ENCODE data around the gene THADA.

Gene THADA

DNA sequence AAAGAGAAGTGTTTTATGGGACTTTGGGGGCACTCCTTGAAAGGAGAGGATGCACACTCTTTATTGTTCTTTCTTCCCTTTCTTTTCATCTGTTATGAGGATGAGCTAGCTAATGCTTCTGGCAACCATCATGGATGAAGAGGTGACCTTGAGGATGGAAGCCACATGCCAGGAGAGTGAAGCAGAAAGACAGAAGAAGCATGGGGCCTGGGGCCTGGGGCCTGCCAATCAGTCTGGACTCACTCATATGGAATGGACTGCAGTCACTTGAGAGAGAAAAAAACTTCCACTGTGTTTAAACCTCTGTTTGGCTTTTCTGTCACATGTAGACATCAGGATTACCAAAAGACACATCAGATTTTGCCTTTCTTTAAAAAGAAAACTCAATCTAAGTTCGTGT lies 333.6 kb downstream of the THADA start:
- TF ChIP-seq, protein P1, sequence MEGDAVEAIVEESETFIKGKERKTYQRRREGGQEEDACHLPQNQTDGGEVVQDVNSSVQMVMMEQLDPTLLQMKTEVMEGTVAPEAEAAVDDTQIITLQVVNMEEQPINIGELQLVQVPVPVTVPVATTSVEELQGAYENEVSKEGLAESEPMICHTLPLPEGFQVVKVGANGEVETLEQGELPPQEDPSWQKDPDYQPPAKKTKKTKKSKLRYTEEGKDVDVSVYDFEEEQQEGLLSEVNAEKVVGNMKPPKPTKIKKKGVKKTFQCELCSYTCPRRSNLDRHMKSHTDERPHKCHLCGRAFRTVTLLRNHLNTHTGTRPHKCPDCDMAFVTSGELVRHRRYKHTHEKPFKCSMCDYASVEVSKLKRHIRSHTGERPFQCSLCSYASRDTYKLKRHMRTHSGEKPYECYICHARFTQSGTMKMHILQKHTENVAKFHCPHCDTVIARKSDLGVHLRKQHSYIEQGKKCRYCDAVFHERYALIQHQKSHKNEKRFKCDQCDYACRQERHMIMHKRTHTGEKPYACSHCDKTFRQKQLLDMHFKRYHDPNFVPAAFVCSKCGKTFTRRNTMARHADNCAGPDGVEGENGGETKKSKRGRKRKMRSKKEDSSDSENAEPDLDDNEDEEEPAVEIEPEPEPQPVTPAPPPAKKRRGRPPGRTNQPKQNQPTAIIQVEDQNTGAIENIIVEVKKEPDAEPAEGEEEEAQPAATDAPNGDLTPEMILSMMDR (IDR thresholded peaks at IDR 0.05; ENCODE audit: low read depth, low read length), result no peak
- H3K4me3 ChIP-seq (ENCODE audit: low read depth, low read length), result no peak overlapping the region

DNA sequence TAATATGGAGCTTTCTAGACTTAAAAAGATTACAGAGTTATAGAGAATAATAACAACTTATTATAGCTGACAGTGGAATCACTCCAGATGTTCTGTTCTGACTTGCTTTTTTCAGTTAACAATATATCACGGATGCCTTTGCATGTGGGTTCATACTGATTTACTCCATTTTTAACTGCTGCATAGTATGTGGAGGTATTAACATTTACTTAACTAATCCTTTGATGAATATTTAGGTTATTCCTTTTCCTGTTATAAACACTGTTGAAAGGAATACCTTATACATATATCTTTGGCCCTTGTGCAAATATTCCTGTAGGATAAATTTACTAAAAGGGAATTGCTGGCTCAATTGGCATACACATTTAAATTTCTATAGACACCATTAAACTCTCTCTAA lies 336.3 kb downstream of the THADA start:
- TF ChIP-seq, protein P1 (IDR thresholded peaks at IDR 0.05; ENCODE audit: low read depth, low read length), result no peak

DNA sequence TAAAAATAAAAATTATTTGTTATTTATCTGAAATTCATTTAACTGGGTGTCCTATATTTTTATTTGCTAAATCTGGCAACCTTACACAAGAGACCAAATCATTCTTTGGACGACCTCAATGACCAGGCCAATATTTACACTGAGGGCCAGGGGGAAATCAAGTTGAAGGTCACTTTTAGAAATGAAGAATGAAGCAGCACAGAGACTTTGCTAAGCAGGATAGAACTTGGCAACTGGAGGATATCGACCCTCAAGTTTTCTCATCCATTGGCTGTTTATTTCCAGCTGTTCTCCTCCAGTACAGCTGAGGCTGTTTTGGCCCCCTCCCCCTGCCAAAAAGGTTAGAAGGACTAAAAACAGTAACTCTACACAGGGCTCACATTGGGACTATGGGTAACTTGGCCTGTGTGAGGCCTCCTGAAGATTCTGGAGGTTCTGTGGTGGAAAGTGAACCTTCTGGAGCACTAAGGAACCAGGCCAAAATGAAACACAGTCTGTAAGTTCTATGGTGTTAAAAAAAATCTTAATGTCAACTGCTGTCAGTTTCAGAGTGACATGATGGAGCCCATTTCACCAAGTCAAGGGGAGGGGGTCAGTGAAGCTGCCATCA lies 337.2 kb downstream of the THADA start:
- no peak overlapping the region for H3K4me3 ChIP-seq (ENCODE audit: low read depth, low read length)
- TF ChIP-seq, protein P1 (IDR thresholded peaks at IDR 0.05; ENCODE audit: low read depth, low read length), result no peak

More for the DNA sequence above, 336.3 kb downstream of the THADA start:
- H3K4me3 ChIP-seq (ENCODE audit: low read depth, low read length), result no peak overlapping the region

DNA sequence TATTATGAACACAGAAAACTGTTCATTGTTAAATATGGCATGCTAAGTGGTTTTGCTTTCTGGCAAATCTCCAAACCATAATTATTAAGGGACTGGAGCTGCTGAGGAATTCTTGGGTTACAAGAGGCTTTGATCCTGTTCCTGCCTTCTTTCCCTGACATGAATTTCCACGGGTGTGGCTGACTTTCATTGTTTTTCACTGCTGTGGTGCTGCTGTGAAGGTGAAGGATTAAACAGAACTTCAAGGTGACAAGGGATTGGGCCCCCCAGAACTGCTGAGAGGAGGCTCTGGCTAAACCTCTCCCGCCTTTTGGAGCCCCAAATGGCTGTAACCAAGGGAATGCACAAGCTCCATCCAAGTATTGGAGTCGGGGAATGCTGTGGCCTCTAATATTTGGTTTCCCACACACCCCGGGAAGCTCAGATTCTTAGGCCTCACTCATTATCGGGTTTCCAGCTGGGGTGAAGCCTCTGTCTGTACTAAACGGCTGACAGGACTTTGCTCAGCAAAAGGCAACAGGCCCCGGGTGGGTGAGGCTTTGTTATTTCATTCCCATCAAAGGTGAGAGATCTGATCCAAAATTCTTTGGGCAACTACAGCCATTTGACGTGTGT lies 340.4 kb downstream of the THADA start:
- TF ChIP-seq, protein P1 (IDR thresholded peaks at IDR 0.05; ENCODE audit: low read depth, low read length), result no peak
- H3K4me3 ChIP-seq (ENCODE audit: low read depth, low read length), result no peak overlapping the region

DNA sequence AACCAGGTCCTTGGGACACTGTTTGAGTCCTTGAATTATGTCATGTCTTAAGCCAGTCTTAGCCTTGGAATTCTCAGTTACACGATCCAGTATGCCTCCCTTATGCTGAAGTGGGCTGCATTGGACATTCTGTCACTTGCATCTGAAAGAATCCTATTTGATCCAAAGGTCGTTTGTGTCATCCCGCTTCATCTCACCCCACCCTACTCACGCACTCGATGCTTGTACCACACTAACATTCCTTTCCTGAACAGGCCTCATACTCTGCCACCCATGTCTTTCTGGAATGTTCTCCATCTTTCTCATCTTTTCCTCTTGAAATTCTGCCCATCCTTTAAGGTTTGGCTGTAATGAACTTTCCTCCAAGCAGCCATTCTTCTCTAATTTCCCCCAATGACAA lies 341.5 kb downstream of the THADA start:
- H3K4me3 ChIP-seq (ENCODE audit: low read depth, low read length), result no peak overlapping the region
- TF ChIP-seq, protein P1 (IDR thresholded peaks at IDR 0.05; ENCODE audit: low read depth, low read length), result no peak

DNA sequence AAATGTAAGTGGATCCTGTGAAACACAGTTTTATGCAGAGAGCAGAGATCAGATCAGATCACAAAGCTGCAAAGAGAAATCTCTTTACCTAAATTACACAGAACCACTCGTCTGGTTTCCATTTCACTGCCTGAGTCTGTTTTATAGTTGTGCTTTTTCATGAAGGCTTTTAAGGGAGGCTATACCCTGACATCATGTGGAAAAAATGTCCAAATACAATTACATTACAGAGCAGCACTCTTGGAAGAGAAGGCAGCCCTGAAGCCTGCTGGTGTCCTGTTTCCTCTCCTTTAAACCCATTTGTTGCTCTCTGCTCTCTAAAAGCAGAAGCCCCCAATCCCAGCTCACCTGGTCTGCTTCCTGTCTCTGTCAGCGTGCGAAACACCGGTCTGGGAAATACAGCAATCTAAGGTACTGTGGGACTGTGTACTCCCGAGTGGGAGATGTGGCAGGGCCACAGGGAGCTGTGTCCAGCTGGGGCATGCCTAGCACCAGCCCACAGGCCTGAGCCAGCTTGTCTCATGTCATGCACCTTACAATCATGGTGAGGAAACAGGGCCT lies 344.6 kb downstream of the THADA start:
- no peak overlapping the region for H3K4me3 ChIP-seq (ENCODE audit: low read depth, low read length)
- TF ChIP-seq, protein P1 (IDR thresholded peaks at IDR 0.05; ENCODE audit: low read depth, low read length), result no peak

DNA sequence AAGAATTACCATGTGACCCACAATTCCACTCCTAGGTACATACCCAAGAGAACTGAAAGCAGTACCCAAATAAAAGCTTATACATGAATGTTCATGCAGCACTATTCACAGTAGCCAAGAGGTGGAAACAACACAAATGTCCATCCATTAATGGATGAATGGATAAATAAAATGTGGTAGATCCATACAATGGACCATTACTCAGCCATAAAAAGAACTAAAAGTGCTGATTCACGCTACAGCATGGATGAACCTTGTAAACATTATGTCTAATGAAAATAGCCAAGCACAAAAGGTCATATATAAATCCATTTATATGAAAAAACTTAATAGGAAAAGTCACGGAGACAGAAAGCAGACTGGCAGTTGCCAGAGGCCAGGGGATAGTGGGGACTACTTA lies 345.8 kb downstream of the THADA start:
- TF ChIP-seq, protein P1 (IDR thresholded peaks at IDR 0.05; ENCODE audit: low read depth, low read length), result no peak
- H3K4me3 ChIP-seq (ENCODE audit: low read depth, low read length), result no peak overlapping the region
